KMS-11 (cell line): ENCODE measurements around the gene CD276.

Experiments
- H2AFZ ChIP-seq: fragments of 200-600 bp; sonication (generic); 2 replicates; pipeline ENCODE4 v1.6.1; 2016; ENCODE audit warnings: antibody characterized with exemption, mixed run types, low read depth
- H3K27ac ChIP-seq: fragments of 200-600 bp; sonication (generic); 2 replicates; pipeline ENCODE4 v1.6.1; 2016; ENCODE audit warnings: mild to moderate bottlenecking, mixed run types
- H3K27me3 ChIP-seq: fragments of 200-600 bp; sonication (generic); 2 replicates; pipeline ENCODE4 v1.6.1; 2017; ENCODE audit warnings: mild to moderate bottlenecking, low read depth, mixed run types, moderate library complexity; ENCODE audit not compliant: insufficient read depth
- H3K36me3 ChIP-seq: fragments of 200-600 bp; sonication (generic); 2 replicates; pipeline ENCODE4 v1.6.1; 2017; ENCODE audit warnings: mild to moderate bottlenecking, mixed run types; ENCODE audit not compliant: insufficient read depth
- H3K4me1 ChIP-seq: fragments of 200-600 bp; sonication (generic); 2 replicates; pipeline ENCODE4 v1.6.1; 2016; ENCODE audit warnings: mild to moderate bottlenecking, low read depth, mixed run types; ENCODE audit not compliant: poor library complexity, severe bottlenecking
- H3K4me2 ChIP-seq: fragments of 200-600 bp; sonication (generic); 2 replicates; pipeline ENCODE4 v1.7.0; 2016; ENCODE audit warnings: mild to moderate bottlenecking, mixed run types
- H3K4me3 ChIP-seq: fragments of 200-600 bp; sonication (generic); IDR thresholded peaks from 2 replicates; pipeline ENCODE4 v1.6.1; 2017; ENCODE audit warnings: low read depth, low read length, mixed read lengths; ENCODE audit not compliant: insufficient read depth
- H3K79me2 ChIP-seq: fragments of 200-600 bp; sonication (generic); 2 replicates; pipeline ENCODE4 v1.6.1; 2016; ENCODE audit warnings: low read depth, mixed run types; ENCODE audit not compliant: insufficient read depth
- H3K9ac ChIP-seq: fragments of 200-600 bp; sonication (generic); 2 replicates; pipeline ENCODE4 v1.6.1; 2016; ENCODE audit warnings: mild to moderate bottlenecking, mixed run types
- H4K20me1 ChIP-seq: fragments of 200-600 bp; sonication (generic); 2 replicates; pipeline ENCODE4 v1.6.1; 2016; ENCODE audit warnings: mild to moderate bottlenecking, mixed run types; ENCODE audit not compliant: insufficient read depth
- CTCF ChIP-seq: fragments of 200-600 bp; sonication (generic); conservative IDR thresholded peaks from 2 replicates; pipeline ENCODE4 v1.6.1; 2017; ENCODE audit warnings: low read depth, mild to moderate bottlenecking, antibody characterized with exemption, low read length, moderate library complexity, mixed read lengths

CD276 gene

GRCh38 chr15:73679180-73679579 lies 5.0 kb upstream of the CD276 start:
- Histone ChIP-seq H3K4me1 (peaks cover 5% of the 10 kb centered on the region), H3K27me3 (no peaks in the 10 kb centered on the region), H3K9ac (no peak overlapping the region), H3K27ac (no peak overlapping the region), H3K4me3 (no peak overlapping the region), H3K79me2 (no peaks in the 10 kb centered on the region), H3K4me2 (no peak overlapping the region), H2AFZ (no peak overlapping the region), H4K20me1 (no peaks in the 10 kb centered on the region), H3K36me3 (no peaks in the 10 kb centered on the region)
- no peak for TF ChIP-seq CTCF

GRCh38 chr15:73679964-73680363 lies 4.2 kb upstream of the CD276 start:
- no peak overlapping the region for H3K4me2 ChIP-seq
- H3K79me2 ChIP-seq: no peaks in the 10 kb centered on the region
- H3K4me3 ChIP-seq: no peak overlapping the region
- H3K36me3 ChIP-seq: no peaks in the 10 kb centered on the region
- H2AFZ ChIP-seq: no peak overlapping the region
- no peaks in the 10 kb centered on the region for H3K27me3 ChIP-seq
- no peak for TF ChIP-seq CTCF
- H4K20me1 ChIP-seq: no peaks in the 10 kb centered on the region
- H3K27ac ChIP-seq: no peak overlapping the region
- H3K4me1 ChIP-seq: peaks cover 6% of the 10 kb centered on the region
- H3K9ac ChIP-seq: no peak overlapping the region

DNA sequence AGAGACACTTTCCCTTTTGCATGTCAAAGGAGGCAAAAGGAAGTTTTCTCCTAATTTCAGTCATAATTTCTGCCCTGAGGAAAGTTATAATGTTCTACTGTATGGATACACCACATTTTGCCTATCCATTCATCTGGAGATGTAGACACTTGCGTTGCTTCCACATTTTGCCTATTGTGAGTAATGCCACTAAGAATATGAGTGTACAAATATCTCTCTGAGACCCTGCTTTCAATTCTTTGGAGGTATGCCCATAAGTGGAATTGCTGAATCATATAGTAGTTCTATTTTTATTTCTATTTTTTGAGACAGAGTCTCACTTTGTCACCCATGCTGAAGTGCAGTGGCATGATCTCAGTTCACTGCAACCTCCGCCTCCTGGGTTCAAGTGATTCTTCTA lies 3.6 kb upstream of the CD276 start:
- H3K4me3 ChIP-seq: no peak overlapping the region
- H4K20me1 ChIP-seq: no peaks in the 10 kb centered on the region
- H3K9ac ChIP-seq: no peak overlapping the region
- H3K4me2 ChIP-seq: no peak overlapping the region
- H2AFZ ChIP-seq: no peak overlapping the region
- H3K79me2 ChIP-seq: no peaks in the 10 kb centered on the region
- no peaks in the 10 kb centered on the region for H3K27me3 ChIP-seq
- no peaks in the 10 kb centered on the region for H3K36me3 ChIP-seq
- H3K4me1 ChIP-seq: peaks cover 8% of the 10 kb centered on the region
- no peak overlapping the region for H3K27ac ChIP-seq
- no peak for TF ChIP-seq CTCF

DNA sequence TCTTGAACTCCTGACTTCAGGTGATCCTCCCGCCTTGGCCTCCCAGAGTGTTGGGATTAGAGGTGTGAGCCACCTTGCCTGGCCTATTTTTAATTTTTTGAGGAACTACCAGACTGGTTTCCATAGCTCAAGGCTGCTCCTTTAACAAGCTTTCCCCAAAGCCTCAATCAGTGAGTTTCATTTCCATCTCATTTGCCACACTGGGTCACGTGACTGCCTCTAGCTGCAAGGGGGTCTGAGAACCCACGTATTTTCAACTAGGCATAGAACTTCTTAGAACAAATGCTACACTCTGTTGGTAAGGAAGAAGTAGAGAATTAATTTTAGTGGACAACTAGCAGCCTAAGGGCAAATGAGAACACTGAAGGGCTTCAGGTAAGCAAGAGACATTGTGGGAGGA lies 3.1 kb upstream of the CD276 start:
- Histone ChIP-seq H3K4me3 (no peak overlapping the region), H4K20me1 (no peaks in the 10 kb centered on the region), H3K4me1 (peaks cover 8% of the 10 kb centered on the region), H2AFZ (no peak overlapping the region), H3K9ac (no peak overlapping the region), H3K27ac (no peak overlapping the region), H3K27me3 (no peaks in the 10 kb centered on the region), H3K36me3 (no peaks in the 10 kb centered on the region), H3K79me2 (no peaks in the 10 kb centered on the region), H3K4me2 (no peak overlapping the region)
- no peak for TF ChIP-seq CTCF
